ENCODE results near the gene TMEM150B. TPM values are rescaled to one million over a fixed set of nuclear protein-coding genes. Genes with fewer than 3 reads are reported as not detected.

The TMEM150B gene
- total and polyA plus RNA-seq, 12 donors, result 0.38 to 6.5 (median 0.61) TPM; not detected in 4

GRCh38 chr19:55309448-55309847 lies 15.7 kb downstream of the TMEM150B start:
- no peaks in the 10 kb centered on the region for H3K27me3 ChIP-seq
- 90 to 92% methylated on average over 5 of the region's 5 CpGs for WGBS, 2 donors
- peaks cover 0 to 35% (median 0%) of the 10 kb centered on the region in 9 donors for H3K36me3 ChIP-seq
- no peaks in the 10 kb centered on the region for H3K4me1 ChIP-seq
- DNase-seq (no peak), ATAC-seq (no peak)
- intact Hi-C loops (cut with DNase I), result loop anchor here in 4 of 10 donors (5.0 to 10.0 kb wide), 3 partner anchors 63 to 105 kb away; partner anchors contain the start of genes RPL28 (in 2 of the 4), TMEM238 (in 2 of the 4) and IL11 (in 1 of the 4)
- H3K27ac ChIP-seq, result no peak overlapping the region
- TF ChIP-seq CTCF (IDR thresholded peaks at IDR 0.05), result no peak
- peaks cover 0 to 6% (median 0%) of the 10 kb centered on the region in 11 donors for H3K9me3 ChIP-seq
- H3K4me3 ChIP-seq, result no peak overlapping the region

GRCh38 chr19:55308281-55308680 lies 16.9 kb downstream of the TMEM150B start:
- H3K36me3 ChIP-seq, result peaks cover 0 to 44% (median 0%) of the 10 kb centered on the region in 9 donors

GRCh38 chr19:55306712-55307111 lies 18.4 kb downstream of the TMEM150B start:
- DNase-seq (no peak), ATAC-seq (no peak)
- no peaks in the 10 kb centered on the region for H3K27me3 ChIP-seq
- no peak overlapping the region for H3K4me3 ChIP-seq
- no peak overlapping the region for H3K27ac ChIP-seq
- 83 to 90% methylated on average over 3 of the region's 3 CpGs for WGBS, 2 donors
- intact Hi-C loops (cut with DNase I), result loop anchor here in 4 of 10 donors (5.0 to 10.0 kb wide), 3 partner anchors 66 to 108 kb away; partner anchors contain the start of genes RPL28 (in 2 of the 4), TMEM238 (in 2 of the 4) and IL11 (in 1 of the 4)
- TF ChIP-seq CTCF (IDR thresholded peaks at IDR 0.05), result no peak
- H3K9me3 ChIP-seq, result peaks cover 0 to 6% (median 0%) of the 10 kb centered on the region in 11 donors
- H3K36me3 ChIP-seq, result peaks cover 0 to 52% (median 0%) of the 10 kb centered on the region in 9 donors
- H3K4me1 ChIP-seq, result peaks cover 0 to 4% (median 0%) of the 10 kb centered on the region in 9 donors

More at GRCh38 chr19:55308281-55308680, 16.9 kb downstream of the TMEM150B start:
- no peaks in the 10 kb centered on the region for H3K4me1 ChIP-seq
- intact Hi-C loops (cut with DNase I), result loop anchor here in 4 of 10 donors (5.0 to 10.0 kb wide), 3 partner anchors 64 to 107 kb away; partner anchors contain the start of genes RPL28 (in 2 of the 4), TMEM238 (in 2 of the 4) and IL11 (in 1 of the 4)
- no peak overlapping the region for H3K27ac ChIP-seq
- TF ChIP-seq CTCF (IDR thresholded peaks at IDR 0.05), result no peak
- DNase-seq, result no peak
- no peaks in the 10 kb centered on the region for H3K27me3 ChIP-seq
- 96 to 97% methylated on average over 11 of the region's 11 CpGs for WGBS, 2 donors
- peaks cover 0 to 6% (median 0%) of the 10 kb centered on the region in 11 donors for H3K9me3 ChIP-seq
- H3K4me3 ChIP-seq, result no peak overlapping the region
- ATAC-seq, result no peak

- 90 to 91% methylated on average over 17 of the region's 17 CpGs for WGBS, 2 donors
- no peak overlapping the region for H3K27ac ChIP-seq
- no peak for ATAC-seq
- TF ChIP-seq CTCF (IDR thresholded peaks at IDR 0.05), result no peak
- no peak overlapping the region for H3K4me3 ChIP-seq
- no peaks in the 10 kb centered on the region for H3K27me3 ChIP-seq
- peaks cover 0 to 52% (median 0%) of the 10 kb centered on the region in 9 donors for H3K36me3 ChIP-seq
- intact Hi-C loops (cut with DNase I), result loop anchor here in 4 of 10 donors (5.0 to 10.0 kb wide), 3 partner anchors 66 to 109 kb away; partner anchors contain the start of genes RPL28 (in 2 of the 4), TMEM238 (in 2 of the 4) and IL11 (in 1 of the 4)
- no peak for DNase-seq
- peaks cover 0 to 9% (median 3%) of the 10 kb centered on the region in 9 donors for H3K4me1 ChIP-seq
- peaks cover 0 to 6% (median 0%) of the 10 kb centered on the region in 11 donors for H3K9me3 ChIP-seq
Observed at GRCh38 chr19:55305983-55306562, 19.1 kb downstream of the TMEM150B start.

Data from heart right ventricle (tissue), 16 donors.